GM18505 (cell line): ENCODE results near the gene TEX11.

Experiments used
- ATAC-seq: cut with Tn5 transposase; IDR thresholded peaks from one replicate; pipeline ENCODE4 v1.9.1; 2021; ENCODE audit not compliant: unreplicated experiment
- POLR2A ChIP-seq: IDR thresholded peaks from 4 replicates; pipeline ENCODE4 v1.6.1; 2011; ENCODE audit warnings: borderline replicate concordance; ENCODE audit not compliant: insufficient read depth, insufficient read length; ENCODE audit errors: extremely low read depth

The TEX11 gene

GRCh38 chrX:70479247-70479921 is 429.1 kb downstream of the TEX11 start:
- no peak for ATAC-seq
- TF ChIP-seq POLR2A: no peak
